Vagina (tissue), 2 donors: Measurements from ENCODE around the gene TMIGD2. TPM values are rescaled to one million over a fixed set of nuclear protein-coding genes. Genes with fewer than 3 reads are reported as not detected.

Source experiments
- DNase-seq, 2 donors: peaks; one replicate each; pipeline ENCODE4 v3.0.0-alpha.2; 2017; ENCODE audit errors: extremely low spot score in 2 of 2
- H3K27ac ChIP-seq: fragments of 200-600 bp; sonication (generic); one replicate; pipeline ENCODE4 v1.5.1; 2019
- H3K27me3 ChIP-seq: fragments of 200-600 bp; sonication (generic); one replicate; pipeline ENCODE4 v1.5.1; 2019
- H3K36me3 ChIP-seq, 2 donors: fragments of 200-600 bp; sonication (generic); one replicate each; pipeline ENCODE4 v1.5.1; 2017 to 2019
- H3K4me1 ChIP-seq: fragments of 200-600 bp; sonication (generic); one replicate; pipeline ENCODE4 v1.5.1; 2019
- H3K4me3 ChIP-seq, 2 donors: fragments of 200-600 bp; sonication (generic); 1 replicate in 1 of 2; 2 replicates in 1 of 2; pipeline ENCODE4 v1.5.1; 2016 to 2019
- H3K9me3 ChIP-seq: fragments of 200-600 bp; sonication (generic); one replicate; pipeline ENCODE4 v1.5.1; 2019
- CTCF ChIP-seq, 3 experiments: fragments of 450-650 bp in 2 of 3; fragments of 200-600 bp in 1 of 3; sonication (generic) in 1 of 3; IDR thresholded peaks; one replicate each; pipeline ENCODE4 v1.5.1; 2017 to 2019; ENCODE audit warnings: antibody characterized with exemption in 3 of 3, mild to moderate bottlenecking in 2 of 3, moderate library complexity in 2 of 3
- POLR2A ChIP-seq, 2 donors: fragments of 450-650 bp; IDR thresholded peaks; one replicate each; pipeline ENCODE4 v1.6.1; 2017; ENCODE audit warnings: antibody characterized with exemption in 2 of 2, mild to moderate bottlenecking in 2 of 2, moderate library complexity in 2 of 2
- POLR2AphosphoS5 ChIP-seq, 2 donors: sonication (generic); formaldehyde crosslinking; IDR thresholded peaks; one replicate each; pipeline ENCODE4 v1.9.0; 2017; ENCODE audit warnings: antibody characterized with exemption in 2 of 2, mild to moderate bottlenecking in 2 of 2, low read depth in 1 of 2; ENCODE audit not compliant: insufficient read depth in 1 of 2
- intact Hi-C: fragments of 100-400 bp; cut with DNase I; formaldehyde crosslinking; loops from one replicate; pipeline ENCODE4 v1.15.1; 2023
- total RNA-seq: library from RNA; depleted of rRNA; stranded (reverse); fragments of >200 nt; gene quantifications from one replicate; pipeline ENCODE4 v1.2.3, GENCODE V29; 2016

The TMIGD2 gene
- total RNA-seq, 1 donor from 2014 or later = not detected

GRCh38 chr19:4310247-4311121 is 8.3 kb upstream of the TMIGD2 start:
- intact Hi-C loops = no loop called here
- Histone ChIP-seq H3K9me3 (no peaks in the 10 kb centered on the region), H3K4me3 (no peak overlapping the region), H3K4me1 (no peaks in the 10 kb centered on the region), H3K36me3 (no peaks in the 10 kb centered on the region), H3K27ac (no peak overlapping the region), H3K27me3 (no peaks in the 10 kb centered on the region)
- no peak for TF ChIP-seq CTCF (IDR thresholded peaks at IDR 0.05)
- TF ChIP-seq POLR2AphosphoS5 (IDR thresholded peaks at IDR 0.05; ENCODE audit: insufficient read depth in 1 of 2, low read depth in 1 of 2) = no peak
- no peak for TF ChIP-seq POLR2A (IDR thresholded peaks at IDR 0.05)
- DNase-seq = no peak

GRCh38 chr19:4305659-4306058 is 3.5 kb upstream of the TMIGD2 start:
- H3K9me3 ChIP-seq = no peaks in the 10 kb centered on the region
- TF ChIP-seq POLR2AphosphoS5 (IDR thresholded peaks at IDR 0.05; ENCODE audit: insufficient read depth in 1 of 2, low read depth in 1 of 2) (no peak), POLR2A (IDR thresholded peaks at IDR 0.05) (no peak), CTCF (IDR thresholded peaks at IDR 0.05) (no peak)
- H3K36me3 ChIP-seq = no peaks in the 10 kb centered on the region
- H3K4me1 ChIP-seq = no peaks in the 10 kb centered on the region
- H3K27me3 ChIP-seq = no peaks in the 10 kb centered on the region
- DNase-seq = no peak
- H3K27ac ChIP-seq = no peak overlapping the region
- no peak overlapping the region for H3K4me3 ChIP-seq
- intact Hi-C loops = no loop called here

- intact Hi-C loops = no loop called here
- H3K36me3 ChIP-seq = no peaks in the 10 kb centered on the region
- no peaks in the 10 kb centered on the region for H3K27me3 ChIP-seq
- no peak overlapping the region for H3K27ac ChIP-seq
- H3K4me3 ChIP-seq = no peak overlapping the region
- no peaks in the 10 kb centered on the region for H3K9me3 ChIP-seq
- no peaks in the 10 kb centered on the region for H3K4me1 ChIP-seq
- DNase-seq = no peak
- TF ChIP-seq POLR2AphosphoS5 (IDR thresholded peaks at IDR 0.05; ENCODE audit: insufficient read depth in 1 of 2, low read depth in 1 of 2) (no peak), POLR2A (IDR thresholded peaks at IDR 0.05) (no peak), CTCF (IDR thresholded peaks at IDR 0.05) (no peak)
Observed at GRCh38 chr19:4305257-4305612, 3.0 kb upstream of the TMIGD2 start.

- no peak for DNase-seq
- intact Hi-C loops = no loop called here
- Histone ChIP-seq H3K4me1 (no peaks in the 10 kb centered on the region), H3K36me3 (no peaks in the 10 kb centered on the region), H3K4me3 (peak within 1 kb of the TSS; percentile 26 to 45), H3K9me3 (no peaks in the 10 kb centered on the region), H3K27ac (no peak within 1 kb of the TSS), H3K27me3 (no peaks in the 10 kb centered on the region)
- TF ChIP-seq CTCF (IDR thresholded peaks at IDR 0.05) (no peak), POLR2AphosphoS5 (IDR thresholded peaks at IDR 0.05; ENCODE audit: insufficient read depth in 1 of 2, low read depth in 1 of 2) (no peak)
Observed at GRCh38 chr19:4304538-4305256, 2.5 kb upstream of the TMIGD2 start, which contains the start of gene FSD1. Gene FSD1, plus strand, starts transcription at chr19:4304598. Its CDS starts 149 bp downstream, at chr19:4304747.
